DND-41 (cell line): ENCODE measurements around the gene PID1.

Source experiments
- ATAC-seq: fragments of 200-7000 bp; cut with Tn5 transposase; 3 replicates; pipeline ENCODE4 v1.9.1; 2021; ENCODE audit warnings: low read depth; ENCODE audit not compliant: insufficient read depth
- DNase-seq: peaks from one replicate; pipeline ENCODE4 v3.0.0-alpha.2; 2020
- H2AFZ ChIP-seq: 2 replicates; pipeline ENCODE4 v1.6.0; 2012; ENCODE audit warnings: low read depth, low read length
- H3K27ac ChIP-seq: 2 replicates; pipeline ENCODE4 v1.5.1; 2012; ENCODE audit warnings: low read length, inconsistent platforms
- H3K27me3 ChIP-seq: fragments of 200-600 bp; sonication (generic); 2 replicates; pipeline ENCODE4 v1.6.0; 2012; ENCODE audit warnings: low read length, mild to moderate bottlenecking, inconsistent platforms; ENCODE audit not compliant: insufficient read depth, poor library complexity
- H3K36me3 ChIP-seq: 2 replicates; pipeline ENCODE4 v1.5.1; 2012; ENCODE audit warnings: low read length, inconsistent platforms; ENCODE audit not compliant: insufficient read depth
- H3K4me1 ChIP-seq: 2 replicates; pipeline ENCODE4 v1.5.1; 2012; ENCODE audit warnings: mild to moderate bottlenecking, low read length; ENCODE audit not compliant: insufficient read depth
- H3K4me2 ChIP-seq: 2 replicates; pipeline ENCODE4 v1.6.0; 2012; ENCODE audit warnings: mild to moderate bottlenecking, moderate library complexity, low read length, inconsistent platforms; ENCODE audit not compliant: insufficient read depth
- H3K4me3 ChIP-seq, 2 experiments: fragments of 200-600 bp in 1 of 2; shearing (Covaris generic) in 1 of 2; 2 replicates each; pipeline ENCODE4 v1.5.1; 2012 to 2016; ENCODE audit warnings: inconsistent platforms in 2 of 2, low read length in 2 of 2, mild to moderate bottlenecking in 2 of 2, low read depth in 1 of 2, moderate library complexity in 1 of 2
- H3K79me2 ChIP-seq: 2 replicates; pipeline ENCODE4 v1.6.0; 2012; ENCODE audit warnings: low read length, inconsistent platforms; ENCODE audit not compliant: insufficient read depth
- H3K9ac ChIP-seq: 2 replicates; pipeline ENCODE4 v1.6.0; 2012; ENCODE audit warnings: low read depth, mild to moderate bottlenecking, inconsistent platforms, low read length, moderate library complexity
- H3K9me3 ChIP-seq: 2 replicates; pipeline ENCODE4 v1.5.1; 2012; ENCODE audit warnings: low read length, moderate library complexity, mild to moderate bottlenecking, inconsistent platforms; ENCODE audit not compliant: insufficient read depth, severe bottlenecking
- H4K20me1 ChIP-seq: 2 replicates; pipeline ENCODE4 v1.6.0; 2012; ENCODE audit warnings: low read length; ENCODE audit not compliant: insufficient read depth
- CTCF ChIP-seq: IDR thresholded peaks from 2 replicates; pipeline ENCODE4 v1.5.1; 2012; ENCODE audit warnings: borderline replicate concordance, low read length, moderate library complexity, mild to moderate bottlenecking; ENCODE audit not compliant: poor library complexity, severe bottlenecking; ENCODE audit errors: extremely low read depth
- EZH2 ChIP-seq: IDR thresholded peaks from 3 replicates; pipeline ENCODE4 v1.6.1; 2012; ENCODE audit warnings: borderline replicate concordance, low read depth, mild to moderate bottlenecking, moderate library complexity, low read length, inconsistent platforms; ENCODE audit not compliant: severe bottlenecking

Gene PID1

GRCh38 chr2:229118336-229118735 is 152.8 kb downstream of the PID1 start:
- Histone ChIP-seq H4K20me1 (no peaks in the 10 kb centered on the region), H3K79me2 (no peaks in the 10 kb centered on the region), H3K27me3 (no peaks in the 10 kb centered on the region), H3K4me3 (no peak overlapping the region), H3K9ac (no peak overlapping the region), H3K4me1 (no peaks in the 10 kb centered on the region), H3K27ac (no peak overlapping the region), H3K36me3 (no peaks in the 10 kb centered on the region), H3K9me3 (no peaks in the 10 kb centered on the region), H2AFZ (no peak overlapping the region), H3K4me2 (no peak overlapping the region)
- no peak for ATAC-seq
- no peak for TF ChIP-seq CTCF
- no peak for TF ChIP-seq EZH2
- DNase-seq, result no peak

- Histone ChIP-seq H3K4me3 (no peak overlapping the region), H3K27me3 (no peaks in the 10 kb centered on the region), H3K9ac (no peak overlapping the region), H3K4me1 (no peaks in the 10 kb centered on the region), H4K20me1 (no peaks in the 10 kb centered on the region), H3K79me2 (no peaks in the 10 kb centered on the region), H2AFZ (no peak overlapping the region), H3K9me3 (no peaks in the 10 kb centered on the region), H3K36me3 (no peaks in the 10 kb centered on the region), H3K4me2 (no peak overlapping the region), H3K27ac (no peak overlapping the region)
- no peak for TF ChIP-seq EZH2
- TF ChIP-seq CTCF, result no peak
- ATAC-seq (no peak), DNase-seq (no peak)
These were observed 159.3 kb downstream of the PID1 start for GRCh38 chr2:229111744-229112143.

GRCh38 chr2:229109195-229109594 is 161.9 kb downstream of the PID1 start:
- ATAC-seq (no peak), DNase-seq (no peak)
- TF ChIP-seq CTCF (no peak), EZH2 (no peak)
- Histone ChIP-seq H3K36me3 (no peaks in the 10 kb centered on the region), H3K9me3 (no peaks in the 10 kb centered on the region), H4K20me1 (no peaks in the 10 kb centered on the region), H2AFZ (no peak overlapping the region), H3K4me2 (no peak overlapping the region), H3K4me3 (no peak overlapping the region), H3K9ac (no peak overlapping the region), H3K27ac (no peak overlapping the region), H3K27me3 (no peaks in the 10 kb centered on the region), H3K79me2 (no peaks in the 10 kb centered on the region), H3K4me1 (no peaks in the 10 kb centered on the region)

- no peaks in the 10 kb centered on the region for H4K20me1 ChIP-seq
- no peak for DNase-seq
- H3K4me2 ChIP-seq, result no peak overlapping the region
- no peaks in the 10 kb centered on the region for H3K79me2 ChIP-seq
- ATAC-seq, result no peak
- no peak overlapping the region for H3K27ac ChIP-seq
- H3K27me3 ChIP-seq, result no peaks in the 10 kb centered on the region
- no peaks in the 10 kb centered on the region for H3K9me3 ChIP-seq
- no peak overlapping the region for H3K9ac ChIP-seq
- TF ChIP-seq EZH2 (no peak), CTCF (no peak)
- H3K4me3 ChIP-seq, result no peak overlapping the region
- H3K36me3 ChIP-seq, result no peaks in the 10 kb centered on the region
- no peaks in the 10 kb centered on the region for H3K4me1 ChIP-seq
- no peak overlapping the region for H2AFZ ChIP-seq
These were observed 163.5 kb downstream of the PID1 start for GRCh38 chr2:229107601-229108000.
